Peyer's patch (tissue), 4 donors: ENCODE results near the gene ACYP1. TPM values are rescaled to one million over a fixed set of nuclear protein-coding genes. Genes with fewer than 3 reads are reported as not detected.

Source experiments
- DNase-seq, 3 donors: peaks; one replicate each; pipeline ENCODE4 v3.0.0-alpha.2; 2017 to 2019
- H3K27ac ChIP-seq, 4 donors: fragments of 200-600 bp; sonication (generic); one replicate each; pipeline ENCODE4 v1.5.1; 2016 to 2019
- H3K27me3 ChIP-seq, 2 donors: fragments of 200-600 bp; sonication (generic); one replicate each; pipeline ENCODE4 v1.5.1; 2019
- H3K36me3 ChIP-seq, 3 donors: fragments of 200-600 bp; sonication (generic); one replicate each; pipeline ENCODE4 v1.5.1; 2016 to 2019
- H3K4me1 ChIP-seq, 4 donors: fragments of 200-600 bp; sonication (generic); one replicate each; pipeline ENCODE4 v1.5.1; 2016 to 2019
- H3K4me3 ChIP-seq, 4 donors: fragments of 200-600 bp; sonication (generic); 1 replicate in 3 of 4; 2 replicates in 1 of 4; pipeline ENCODE4 v1.5.1; 2016 to 2019; ENCODE audit warnings: mild to moderate bottlenecking in 1 of 4
- H3K9me3 ChIP-seq, 4 donors: fragments of 200-600 bp; sonication (generic); one replicate each; pipeline ENCODE4 v1.5.1; 2016 to 2019; ENCODE audit warnings: mild to moderate bottlenecking in 1 of 4
- CTCF ChIP-seq, 6 experiments: fragments of 450-650 bp in 4 of 6; fragments of 200-600 bp in 2 of 6; sonication (generic) in 1 of 6; IDR thresholded peaks; one replicate each; pipeline ENCODE4 v1.5.1; 2017 to 2019; ENCODE audit warnings: antibody characterized with exemption in 6 of 6, mild to moderate bottlenecking in 3 of 6, moderate library complexity in 1 of 6
- POLR2A ChIP-seq, 2 donors: fragments of 450-650 bp; IDR thresholded peaks; one replicate each; pipeline ENCODE4 v1.5.1; 2017; ENCODE audit warnings: antibody characterized with exemption in 2 of 2, mild to moderate bottlenecking in 2 of 2, moderate library complexity in 2 of 2
- total RNA-seq, 4 donors: library from RNA; depleted of rRNA; stranded (reverse); fragments of >200 nt; gene quantifications; one replicate each; pipeline ENCODE4 v1.1.0, GENCODE V29; 2016

Gene ACYP1
- total RNA-seq, 4 donors from 2014 or later: 15.7 to 36.4 (median 25.0) TPM

- Histone ChIP-seq H3K36me3 (peaks cover 0 to 55% (median 0%) of the 10 kb centered on the region in 3 donors), H3K4me1 (no peaks in the 10 kb centered on the region), H3K27ac (peak overlapping the region in 3 of 4 donors; percentile 15 to 70 (median 53)), H3K9me3 (no peaks in the 10 kb centered on the region), H3K4me3 (no peak overlapping the region), H3K27me3 (no peaks in the 10 kb centered on the region)
- DNase-seq: no peak
- TF ChIP-seq CTCF (IDR thresholded peaks at IDR 0.05) (no peak), POLR2A (IDR thresholded peaks at IDR 0.05) (no peak)
Observed at GRCh38 chr14:75025876-75026275, 37.9 kb downstream of the ACYP1 start.

- no peak overlapping the region for H3K4me3 ChIP-seq
- H3K9me3 ChIP-seq: no peaks in the 10 kb centered on the region
- peak overlapping the region in 3 of 4 donors; percentile 33 to 70 (median 53) for H3K27ac ChIP-seq
- H3K4me1 ChIP-seq: no peaks in the 10 kb centered on the region
- DNase-seq: peak in 1 of 3 donors; percentile 75
- peaks cover 0 to 55% (median 0%) of the 10 kb centered on the region in 3 donors for H3K36me3 ChIP-seq
- no peak for TF ChIP-seq CTCF (IDR thresholded peaks at IDR 0.05)
- no peak for TF ChIP-seq POLR2A (IDR thresholded peaks at IDR 0.05)
- no peaks in the 10 kb centered on the region for H3K27me3 ChIP-seq
Observed at GRCh38 chr14:75025082-75025481, 38.7 kb downstream of the ACYP1 start.

GRCh38 chr14:75023108-75023507 lies 40.7 kb downstream of the ACYP1 start:
- Histone ChIP-seq H3K27me3 (no peaks in the 10 kb centered on the region), H3K4me3 (no peak overlapping the region), H3K27ac (peak overlapping the region in 2 of 4 donors; percentile 0 to 31), H3K9me3 (no peaks in the 10 kb centered on the region), H3K4me1 (no peaks in the 10 kb centered on the region), H3K36me3 (peaks cover 0 to 49% (median 0%) of the 10 kb centered on the region in 3 donors)
- no peak for DNase-seq
- TF ChIP-seq CTCF (IDR thresholded peaks at IDR 0.05): no peak

- no peaks in the 10 kb centered on the region for H3K27me3 ChIP-seq
- H3K27ac ChIP-seq: peak overlapping the region in 2 of 4 donors; percentile 10 to 31
- no peaks in the 10 kb centered on the region for H3K9me3 ChIP-seq
- H3K4me1 ChIP-seq: no peaks in the 10 kb centered on the region
- peaks cover 0 to 51% (median 0%) of the 10 kb centered on the region in 3 donors for H3K36me3 ChIP-seq
- no peak for DNase-seq
- no peak overlapping the region for H3K4me3 ChIP-seq
- TF ChIP-seq POLR2A (IDR thresholded peaks at IDR 0.05) (no peak), CTCF (IDR thresholded peaks at IDR 0.05) (peak in 3 of 6 experiments; percentile 26 to 34 (median 28))
Observed at GRCh38 chr14:75022655-75023054, 41.2 kb downstream of the ACYP1 start.

GRCh38 chr14:75018694-75019093 lies 45.1 kb downstream of the ACYP1 start:
- H3K4me1 ChIP-seq: no peaks in the 10 kb centered on the region
- DNase-seq: peak in 1 of 3 donors; percentile 60
- H3K27me3 ChIP-seq: no peaks in the 10 kb centered on the region
- no peaks in the 10 kb centered on the region for H3K9me3 ChIP-seq
- TF ChIP-seq CTCF (IDR thresholded peaks at IDR 0.05) (no peak), POLR2A (IDR thresholded peaks at IDR 0.05) (no peak)
- H3K27ac ChIP-seq: peak overlapping the region in 3 of 4 donors; percentile 8 to 69 (median 22)
- H3K36me3 ChIP-seq: peaks cover 5 to 78% (median 9%) of the 10 kb centered on the region in 3 donors
- no peak overlapping the region for H3K4me3 ChIP-seq

GRCh38 chr14:75016815-75017214 lies 47.0 kb downstream of the ACYP1 start:
- Histone ChIP-seq H3K36me3 (peaks cover 5 to 66% (median 9%) of the 10 kb centered on the region in 3 donors), H3K4me1 (no peaks in the 10 kb centered on the region), H3K4me3 (no peak overlapping the region), H3K27me3 (no peaks in the 10 kb centered on the region), H3K27ac (no peak overlapping the region), H3K9me3 (no peaks in the 10 kb centered on the region)
- no peak for TF ChIP-seq POLR2A (IDR thresholded peaks at IDR 0.05)
- no peak for TF ChIP-seq CTCF (IDR thresholded peaks at IDR 0.05)
- no peak for DNase-seq
